Endothelial cell of umbilical vein (primary cell): ENCODE results near the gene CCDC197. TPM values are rescaled to one million over a fixed set of nuclear protein-coding genes. Genes with fewer than 3 reads are reported as not detected.

Experiments
- BruUV-seq: library from RNA; stranded (reverse); fragments of 400-500 nt; replicated peaks from 2 replicates; lab custom pipeline; 2021; lab: Mats Ljungman, UMichigan
- CTCF ChIA-PET: fragments of 300-600, 350-600 bp; sonication (Branson Sonifier 250); formaldehyde crosslinking; loops from one replicate; lab custom pipeline; 2021; ENCODE audit warnings: antibody characterized with exemption, inconsistent platforms; lab: Charles Lee
- POLR2A ChIA-PET: fragments of 300-600, 350-600 bp; sonication (Branson Sonifier 250); formaldehyde crosslinking; loops from one replicate; lab custom pipeline; 2021; ENCODE audit warnings: antibody characterized with exemption, inconsistent platforms; lab: Charles Lee
- DNase-seq: peaks from one replicate; pipeline ENCODE4 v3.0.0-alpha.2; 2011; ENCODE audit warnings: low read depth, low spot score
- FAIRE-seq: peaks from 2 replicates; lab custom pipeline; 2011; peaks lifted over from hg19 to GRCh38; lab: Jason Lieb, UNC
- H2AFZ ChIP-seq: 2 replicates; pipeline ENCODE4 v1.6.0; 2012; ENCODE audit warnings: low read depth, low read length, control low read depth, inconsistent platforms
- H3K27ac ChIP-seq: 2 replicates; pipeline ENCODE4 v1.5.1; 2011; ENCODE audit warnings: low read depth, mild to moderate bottlenecking, control low read depth, low read length, moderate library complexity; ENCODE audit not compliant: insufficient read depth
- H3K27me3 ChIP-seq, 2 experiments: 2 replicates each; pipeline versions ENCODE4 v1.6.0 to v1.6.1; 2011; ENCODE audit warnings: low read length in 2 of 2, mixed read lengths in 1 of 2; ENCODE audit not compliant: control insufficient read depth in 2 of 2, insufficient read depth in 2 of 2
- H3K36me3 ChIP-seq, 2 experiments: 2 replicates in 1 of 2; 3 replicates in 1 of 2; pipeline ENCODE4 v1.5.1; 2011; ENCODE audit warnings: low read length in 2 of 2, mild to moderate bottlenecking in 1 of 2, moderate library complexity in 1 of 2; ENCODE audit not compliant: control insufficient read depth in 2 of 2, insufficient read depth in 2 of 2; ENCODE audit errors: extremely low read depth in 1 of 2
- H3K4me1 ChIP-seq: 3 replicates; pipeline ENCODE4 v1.5.1; 2011; ENCODE audit warnings: mild to moderate bottlenecking, low read length; ENCODE audit not compliant: control insufficient read depth, insufficient read depth; ENCODE audit errors: extremely low read depth
- H3K4me2 ChIP-seq: 2 replicates; pipeline ENCODE4 v1.6.1; 2011; ENCODE audit warnings: low read length, control low read depth, mixed read lengths; ENCODE audit not compliant: insufficient read depth
- H3K4me3 ChIP-seq, 3 experiments: fragments of 200-600 bp in 1 of 3; sonication (generic), shearing (Covaris generic) in 1 of 3; replicated peaks in 1 of 3; 2 replicates each; pipeline ENCODE4 v1.5.1; 2011 to 2016; ENCODE audit warnings: control low read depth in 3 of 3, low read length in 3 of 3, mild to moderate bottlenecking in 2 of 3, inconsistent platforms in 1 of 3, low read depth in 1 of 3, moderate library complexity in 1 of 3; ENCODE audit not compliant: insufficient read depth in 1 of 3
- H3K79me2 ChIP-seq: 2 replicates; pipeline ENCODE4 v1.6.0; 2012; ENCODE audit warnings: low read length, inconsistent platforms; ENCODE audit not compliant: control insufficient read depth, insufficient read depth
- H3K9ac ChIP-seq: replicated peaks from 2 replicates; pipeline ENCODE3; 2011; ENCODE audit warnings: low read length, control low read depth; ENCODE audit not compliant: insufficient read depth; ENCODE audit errors: extremely low read depth
- H3K9me1 ChIP-seq: replicated peaks from 3 replicates; pipeline ENCODE4 v1.6.0; 2011; ENCODE audit warnings: mild to moderate bottlenecking, low read length; ENCODE audit not compliant: control insufficient read depth, insufficient read depth; ENCODE audit errors: extremely low read depth
- H3K9me3 ChIP-seq: replicated peaks from 2 replicates; pipeline ENCODE4 v1.5.1; 2012; ENCODE audit warnings: low read length, inconsistent platforms; ENCODE audit not compliant: control insufficient read depth, insufficient read depth
- H4K20me1 ChIP-seq: replicated peaks from 2 replicates; pipeline ENCODE3; 2011; ENCODE audit warnings: mild to moderate bottlenecking, low read length; ENCODE audit not compliant: control insufficient read depth, insufficient read depth; ENCODE audit errors: extremely low read depth
- EZH2 ChIP-seq: IDR thresholded peaks from 2 replicates; pipeline ENCODE4 v1.6.1; 2012; ENCODE audit warnings: borderline replicate concordance, low read depth, mild to moderate bottlenecking, moderate library complexity, low read length, inconsistent platforms; ENCODE audit not compliant: severe bottlenecking
- FOS ChIP-seq: IDR thresholded peaks from 2 replicates; pipeline ENCODE4 v1.6.1; 2011; ENCODE audit warnings: mild to moderate bottlenecking, low read length, moderate library complexity, borderline replicate concordance; ENCODE audit not compliant: insufficient read depth
- GATA2 ChIP-seq: IDR thresholded peaks from 2 replicates; pipeline ENCODE4 v1.7.0; 2011; ENCODE audit warnings: low read depth, mild to moderate bottlenecking, moderate library complexity, mixed read lengths, low read length; ENCODE audit not compliant: insufficient read length, insufficient read depth
- JUN ChIP-seq: IDR thresholded peaks from 2 replicates; pipeline ENCODE4 v1.6.1; 2011; ENCODE audit warnings: borderline replicate concordance, low read depth; ENCODE audit not compliant: insufficient read length, insufficient read depth
- MYC ChIP-seq: IDR thresholded peaks from one replicate; pipeline ENCODE4 v1.6.1; 2011; ENCODE audit warnings: mild to moderate bottlenecking, low read depth, low read length
- POLR2A ChIP-seq: IDR thresholded peaks from 2 replicates; pipeline ENCODE4 v1.6.1; 2012; ENCODE audit warnings: low read depth, mild to moderate bottlenecking, control low read depth, low read length
- POLR2AphosphoS5 ChIP-seq: IDR thresholded peaks from 2 replicates; pipeline ENCODE4 v1.6.1; 2012; ENCODE audit warnings: low read depth, mild to moderate bottlenecking, control low read depth, low read length, moderate library complexity; ENCODE audit not compliant: insufficient read depth
- dilution Hi-C: fragments of 300-500 bp; cut with MboI; formaldehyde crosslinking; loops from one replicate; pipeline ENCODE4 v1.15.0; 2019; ENCODE audit warnings: low sequenced_read_pairs; ENCODE audit not compliant: extremely low pct_ligation_motif_present
- intact Hi-C: fragments of 100-400 bp; cut with micrococcal nuclease; formaldehyde crosslinking; loops from one replicate; pipeline ENCODE4 v1.10.0; 2022
- polyA plus RNA-seq, 4 experiments: library from polyadenylated mRNA; depleted of rRNA in 3 of 4; stranded (reverse) in 3 of 4; unstranded in 1 of 4; fragments of >200 nt; gene quantifications; 2 replicates each; pipeline versions ENCODE4 v1.2.1 to v1.2.3, GENCODE V29; 2011 to 2012; ENCODE audit warnings: missing spikeins in 1 of 4
- total RNA-seq: library from RNA; stranded (reverse); gene quantifications from 2 replicates; pipeline ENCODE4 v1.2.3, GENCODE V29; 2021
- TF ChIP-seq, protein P1 (sequence below): IDR thresholded peaks from 2 replicates; pipeline ENCODE4 v1.6.1; 2011; ENCODE audit not compliant: insufficient read depth, insufficient read length
- TF ChIP-seq, protein P2 (sequence below), 2 donors: IDR thresholded peaks; 1 replicate in 1 of 2; 2 replicates in 1 of 2; pipeline ENCODE4 v1.5.1; 2011; ENCODE audit warnings: low read length in 2 of 2, mild to moderate bottlenecking in 2 of 2, moderate library complexity in 2 of 2, control low read depth in 1 of 2, inconsistent platforms in 1 of 2, low read depth in 1 of 2; ENCODE audit not compliant: insufficient read depth in 1 of 2; ENCODE audit errors: extremely low read depth in 1 of 2

Gene CCDC197
- total and polyA plus RNA-seq, 2 donors (not counting 3 experiments of a cell fraction or from before 2014, with no cell fraction given) = not detected

DNA sequence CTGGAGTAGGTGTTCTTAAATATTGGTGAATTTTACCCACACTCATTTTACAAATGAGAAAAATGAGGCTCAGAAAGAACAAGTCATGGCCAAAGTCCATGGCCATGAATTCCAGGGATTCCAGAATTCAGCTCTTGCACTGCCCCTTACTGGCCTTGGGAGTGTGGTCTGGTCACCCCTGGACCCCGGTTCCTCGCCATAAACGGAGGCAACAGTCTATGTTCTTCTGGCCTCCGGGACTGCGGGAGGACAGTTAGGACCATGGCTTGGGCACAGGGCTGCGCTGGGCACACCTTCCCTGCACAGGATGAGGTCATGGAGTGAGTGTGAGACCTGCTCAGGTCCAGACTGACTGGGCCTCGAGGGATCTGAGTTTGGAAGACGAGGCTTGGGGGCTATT is 6.9 kb downstream of the CCDC197 start:
- H3K4me1 ChIP-seq = no peaks in the 10 kb centered on the region
- no peak overlapping the region for H2AFZ ChIP-seq
- H4K20me1 ChIP-seq = no peaks in the 10 kb centered on the region
- BruUV-seq = no TSS peak
- DNase-seq (no peak), FAIRE-seq (no peak)
- H3K27ac ChIP-seq = no peak overlapping the region
- ChIA-PET CTCF (interaction anchor here (1.0 to 12.5 kb wide), 4 partner anchors 14 to 65 kb away, joined by 3 to 368 read pairs (median 4); no protein-coding TSS in a partner anchor), POLR2A (no interaction called here)
- no peaks in the 10 kb centered on the region for H3K27me3 ChIP-seq
- TF ChIP-seq, protein P1, sequence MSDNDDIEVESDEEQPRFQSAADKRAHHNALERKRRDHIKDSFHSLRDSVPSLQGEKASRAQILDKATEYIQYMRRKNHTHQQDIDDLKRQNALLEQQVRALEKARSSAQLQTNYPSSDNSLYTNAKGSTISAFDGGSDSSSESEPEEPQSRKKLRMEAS = no peak
- no peaks in the 10 kb centered on the region for H3K9me3 ChIP-seq
- intact Hi-C loops = loop anchor here (10.0 kb wide), 1 partner anchor 349 kb away; no protein-coding TSS in a partner anchor
- H3K4me3 ChIP-seq = no peak overlapping the region
- dilution Hi-C loops = no loop called here
- H3K9me1 ChIP-seq = no peaks in the 10 kb centered on the region
- no peak overlapping the region for H3K9ac ChIP-seq
- no peaks in the 10 kb centered on the region for H3K79me2 ChIP-seq
- no peaks in the 10 kb centered on the region for H3K36me3 ChIP-seq
- H3K4me2 ChIP-seq = no peak overlapping the region

DNA sequence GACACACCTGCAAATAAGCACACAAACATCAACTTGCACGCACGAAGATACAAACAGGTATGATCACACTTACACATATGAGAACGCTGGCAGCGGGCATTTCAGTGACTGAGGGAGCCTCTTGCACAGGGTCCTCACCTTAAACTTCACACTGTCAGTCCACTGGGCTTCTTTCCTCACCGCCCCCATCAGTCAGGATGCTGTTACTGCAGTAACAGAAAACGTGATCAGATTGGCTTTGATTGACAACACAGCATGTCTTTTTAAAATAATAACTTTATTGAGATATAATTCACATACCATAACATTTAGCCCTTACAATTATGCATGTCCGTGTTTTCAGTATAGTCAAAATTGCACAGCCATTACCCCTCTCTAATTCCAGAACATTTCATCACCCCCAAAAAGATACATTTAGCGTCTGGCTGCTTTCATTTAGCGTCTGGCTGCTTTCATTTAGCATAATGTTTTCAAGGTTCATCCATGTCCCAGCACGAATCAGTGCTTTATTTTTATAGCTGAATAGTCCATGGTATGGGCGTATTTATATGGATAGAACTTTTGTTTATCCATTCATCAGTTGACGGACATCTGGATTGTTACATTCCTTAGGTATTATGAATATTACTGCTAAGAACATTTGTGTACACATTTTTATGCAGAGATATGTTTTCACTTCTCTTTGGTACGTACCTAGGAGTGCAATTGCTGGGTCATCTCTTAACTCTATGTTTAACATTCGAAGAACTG is 8.4 kb downstream of the CCDC197 start:
- Histone ChIP-seq H2AFZ (no peak overlapping the region), H4K20me1 (no peaks in the 10 kb centered on the region), H3K27me3 (no peaks in the 10 kb centered on the region), H3K9me3 (no peaks in the 10 kb centered on the region), H3K27ac (no peak overlapping the region), H3K9ac (no peak overlapping the region), H3K4me2 (no peak overlapping the region), H3K9me1 (no peaks in the 10 kb centered on the region), H3K4me1 (no peaks in the 10 kb centered on the region), H3K36me3 (no peaks in the 10 kb centered on the region), H3K4me3 (no peak overlapping the region), H3K79me2 (no peaks in the 10 kb centered on the region)
- POLR2A ChIA-PET = no interaction called here
- no TSS peak for BruUV-seq
- CTCF ChIA-PET = interaction anchor here (1.2 to 12.5 kb wide), 2 partner anchors 66 to 77 kb away, joined by 3 to 368 read pairs; no protein-coding TSS in a partner anchor
- no peak for DNase-seq
- intact Hi-C loops (loop anchor here (10.0 kb wide), 1 partner anchor 351 kb away; no protein-coding TSS in a partner anchor), dilution Hi-C loops (no loop called here)
- TF ChIP-seq MYC = no peak
- TF ChIP-seq POLR2AphosphoS5 = no peak
- no peak for TF ChIP-seq EZH2
- TF ChIP-seq JUN = no peak
- TF ChIP-seq FOS = no peak
- TF ChIP-seq POLR2A = no peak
- TF ChIP-seq GATA2 = no peak
- TF ChIP-seq, protein P2, sequence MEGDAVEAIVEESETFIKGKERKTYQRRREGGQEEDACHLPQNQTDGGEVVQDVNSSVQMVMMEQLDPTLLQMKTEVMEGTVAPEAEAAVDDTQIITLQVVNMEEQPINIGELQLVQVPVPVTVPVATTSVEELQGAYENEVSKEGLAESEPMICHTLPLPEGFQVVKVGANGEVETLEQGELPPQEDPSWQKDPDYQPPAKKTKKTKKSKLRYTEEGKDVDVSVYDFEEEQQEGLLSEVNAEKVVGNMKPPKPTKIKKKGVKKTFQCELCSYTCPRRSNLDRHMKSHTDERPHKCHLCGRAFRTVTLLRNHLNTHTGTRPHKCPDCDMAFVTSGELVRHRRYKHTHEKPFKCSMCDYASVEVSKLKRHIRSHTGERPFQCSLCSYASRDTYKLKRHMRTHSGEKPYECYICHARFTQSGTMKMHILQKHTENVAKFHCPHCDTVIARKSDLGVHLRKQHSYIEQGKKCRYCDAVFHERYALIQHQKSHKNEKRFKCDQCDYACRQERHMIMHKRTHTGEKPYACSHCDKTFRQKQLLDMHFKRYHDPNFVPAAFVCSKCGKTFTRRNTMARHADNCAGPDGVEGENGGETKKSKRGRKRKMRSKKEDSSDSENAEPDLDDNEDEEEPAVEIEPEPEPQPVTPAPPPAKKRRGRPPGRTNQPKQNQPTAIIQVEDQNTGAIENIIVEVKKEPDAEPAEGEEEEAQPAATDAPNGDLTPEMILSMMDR (IDR thresholded peaks at IDR 0.05; ENCODE audit: extremely low read depth in 1 of 2, insufficient read depth in 1 of 2, low read depth in 1 of 2, low read length in 2 of 2) = peak; percentile 24 to 40
- TF ChIP-seq, protein P1 = no peak
- peak; percentile 37 for FAIRE-seq
